IMR-90 (cell line): ENCODE measurements around the gene MAML3. TPM values are rescaled to one million over a fixed set of nuclear protein-coding genes. Genes with fewer than 3 reads are reported as not detected.

Source experiments
- ATAC-seq: fragments of 200-7000 bp; cut with Tn5 transposase; 2 replicates; pipeline ENCODE4 v1.9.1; 2020; ENCODE audit warnings: low read depth, mild to moderate bottlenecking, moderate library complexity
- BruUV-seq: library from RNA; stranded (reverse); fragments of 400-500 nt; replicated peaks from 2 replicates; lab custom pipeline; 2021; lab: Mats Ljungman, UMichigan
- CTCF ChIA-PET: fragments of 300-600 bp; formaldehyde crosslinking; extraction: SDS; loops from one replicate; lab custom pipeline; 2021; ENCODE audit warnings: antibody characterized with exemption; lab: Yijun Ruan, JAX
- POLR2A ChIA-PET: fragments of 300-600 bp; sonication (Branson Sonifier 250); formaldehyde crosslinking; loops from one replicate; lab custom pipeline; 2022; ENCODE audit warnings: antibody characterized with exemption; ENCODE audit not compliant: unreplicated experiment; lab: Charles Lee
- DNase-seq: peaks from one replicate; pipeline ENCODE4 v3.0.0; 2013
- H2AFZ ChIP-seq: replicated peaks from 2 replicates; pipeline ENCODE3; 2013; ENCODE audit warnings: low read length, mild to moderate bottlenecking; ENCODE audit not compliant: poor library complexity
- H2AK5ac ChIP-seq: 2 replicates; pipeline ENCODE4 v1.6.1; 2013; ENCODE audit warnings: low read depth, low read length, inconsistent platforms
- H2AK9ac ChIP-seq: replicated peaks from 2 replicates; pipeline ENCODE3; 2013; ENCODE audit warnings: mild to moderate bottlenecking, low read depth, low read length, moderate library complexity; ENCODE audit not compliant: poor library complexity
- H2BK120ac ChIP-seq: 2 replicates; pipeline ENCODE4 v1.6.1; 2013; ENCODE audit warnings: low read depth, low read length, inconsistent platforms
- H2BK15ac ChIP-seq: 3 replicates; pipeline ENCODE4 v1.6.1; 2013; ENCODE audit warnings: low read depth, low read length, inconsistent platforms
- H2BK20ac ChIP-seq: 2 replicates; pipeline ENCODE4 v1.6.1; 2013; ENCODE audit warnings: low read depth, mild to moderate bottlenecking, inconsistent platforms, low read length, moderate library complexity
- H2BK5ac ChIP-seq: 2 replicates; pipeline ENCODE4 v1.6.1; 2013; ENCODE audit warnings: mild to moderate bottlenecking, low read depth, low read length, inconsistent platforms; ENCODE audit not compliant: poor library complexity, severe bottlenecking
- H3K14ac ChIP-seq: replicated peaks from 2 replicates; pipeline ENCODE4 v1.6.1; 2013; ENCODE audit warnings: low read depth, low read length, inconsistent platforms
- H3K18ac ChIP-seq: 2 replicates; pipeline ENCODE4 v1.6.1; 2013; ENCODE audit warnings: low read depth, low read length, control low read depth
- H3K23ac ChIP-seq: 2 replicates; pipeline ENCODE4 v1.6.1; 2013; ENCODE audit warnings: low read depth, low read length, inconsistent platforms
- H3K27ac ChIP-seq: 2 replicates; pipeline ENCODE4 v1.5.1; 2013; ENCODE audit warnings: mild to moderate bottlenecking, control low read depth, low read length; ENCODE audit not compliant: insufficient read depth
- H3K27me3 ChIP-seq: 2 replicates; pipeline ENCODE4 v1.6.1; 2013; ENCODE audit warnings: low read length; ENCODE audit not compliant: control insufficient read depth, insufficient read depth
- H3K36me3 ChIP-seq: 2 replicates; pipeline ENCODE4 v1.6.1; 2013; ENCODE audit warnings: low read length, mixed read lengths; ENCODE audit not compliant: control insufficient read depth, insufficient read depth
- H3K4ac ChIP-seq: 2 replicates; pipeline ENCODE4 v1.6.1; 2013; ENCODE audit warnings: low read depth, low read length, inconsistent platforms
- H3K4me1 ChIP-seq: 2 replicates; pipeline ENCODE4 v1.6.1; 2013; ENCODE audit warnings: low read length, mixed read lengths; ENCODE audit not compliant: control insufficient read depth, insufficient read depth
- H3K4me2 ChIP-seq: 2 replicates; pipeline ENCODE4 v1.6.1; 2013; ENCODE audit warnings: low read depth, mild to moderate bottlenecking, control low read depth, low read length, moderate library complexity
- H3K4me3 ChIP-seq: 2 replicates; pipeline ENCODE4 v1.5.1; 2013; ENCODE audit warnings: low read depth, mild to moderate bottlenecking, control low read depth, low read length, moderate library complexity; ENCODE audit not compliant: insufficient read depth
- H3K56ac ChIP-seq: 2 replicates; pipeline ENCODE4 v1.6.1; 2013; ENCODE audit warnings: low read length, inconsistent platforms; ENCODE audit not compliant: insufficient read depth; ENCODE audit errors: extremely low read depth
- H3K79me1 ChIP-seq, 2 experiments: 2 replicates each; pipeline ENCODE4 v1.6.1; 2013; ENCODE audit warnings: low read length in 2 of 2, inconsistent platforms in 1 of 2, low read depth in 1 of 2
- H3K9ac ChIP-seq: 2 replicates; pipeline ENCODE4 v1.6.1; 2013; ENCODE audit warnings: low read depth, low read length, control low read depth
- H3K9me1 ChIP-seq: 2 replicates; pipeline ENCODE4 v1.6.1; 2013; ENCODE audit warnings: low read length, inconsistent platforms; ENCODE audit not compliant: insufficient read depth
- H3K9me3 ChIP-seq: 2 replicates; pipeline ENCODE4 v1.6.1; 2013; ENCODE audit warnings: low read length; ENCODE audit not compliant: control insufficient read depth, insufficient read depth
- H4K20me1 ChIP-seq: 2 replicates; pipeline ENCODE4 v1.6.1; 2013; ENCODE audit warnings: low read length, inconsistent platforms; ENCODE audit not compliant: insufficient read depth
- H4K5ac ChIP-seq: 2 replicates; pipeline ENCODE4 v1.6.1; 2013; ENCODE audit warnings: mild to moderate bottlenecking, low read depth, low read length, control low read depth
- H4K8ac ChIP-seq, 2 experiments: 2 replicates each; pipeline ENCODE4 v1.6.1; 2013; ENCODE audit warnings: low read depth in 2 of 2, low read length in 2 of 2, control low read depth in 1 of 2, inconsistent platforms in 1 of 2
- H4K91ac ChIP-seq: 2 replicates; pipeline ENCODE4 v1.6.1; 2013; ENCODE audit warnings: low read depth, low read length, inconsistent platforms; ENCODE audit not compliant: insufficient read depth
- BHLHE40 ChIP-seq: fragments of 150-350 bp; IDR thresholded peaks from 2 replicates; pipeline ENCODE4 v1.6.1; 2016; ENCODE audit warnings: mild to moderate bottlenecking, low read depth, low read length
- CEBPB ChIP-seq: IDR thresholded peaks from 2 replicates; pipeline ENCODE4 v1.6.1; 2012; ENCODE audit warnings: low read depth, low read length, improper control_type of control experiment
- CHD1 ChIP-seq: IDR thresholded peaks from 2 replicates; pipeline ENCODE4 v1.6.1; 2012; ENCODE audit warnings: low read depth, low read length, improper control_type of control experiment
- ELK1 ChIP-seq: fragments of 150-350 bp; IDR thresholded peaks from 2 replicates; pipeline ENCODE4 v1.6.1; 2016; ENCODE audit warnings: low read depth, mild to moderate bottlenecking, low read length, moderate library complexity, borderline replicate concordance
- FOS ChIP-seq: fragments of 150-350 bp; IDR thresholded peaks from 2 replicates; pipeline ENCODE4 v1.6.1; 2016; ENCODE audit warnings: low read depth, low read length
- MAFK ChIP-seq: IDR thresholded peaks from 2 replicates; pipeline ENCODE4 v1.6.1; 2012; ENCODE audit warnings: low read depth, low read length, improper control_type of control experiment
- MAZ ChIP-seq: IDR thresholded peaks from 2 replicates; pipeline ENCODE4 v1.6.1; 2012; ENCODE audit warnings: low read depth, mild to moderate bottlenecking, low read length, improper control_type of control experiment, moderate library complexity, borderline replicate concordance
- MXI1 ChIP-seq: IDR thresholded peaks from 2 replicates; pipeline ENCODE4 v1.6.1; 2012; ENCODE audit warnings: low read depth, mild to moderate bottlenecking, low read length, moderate library complexity, borderline replicate concordance
- NFE2L2 ChIP-seq: fragments of 150-350 bp; IDR thresholded peaks from 2 replicates; pipeline ENCODE4 v1.6.1; 2016; ENCODE audit warnings: low read depth, mild to moderate bottlenecking, low read length
- POLR2A ChIP-seq: IDR thresholded peaks from 2 replicates; pipeline ENCODE4 v1.6.1; 2012; ENCODE audit warnings: mild to moderate bottlenecking, low read depth, low read length
- RAD21 ChIP-seq: IDR thresholded peaks from 2 replicates; pipeline ENCODE4 v1.6.1; 2012; ENCODE audit warnings: low read length, improper control_type of control experiment
- RCOR1 ChIP-seq: IDR thresholded peaks from 2 replicates; pipeline ENCODE4 v1.6.1; 2012; ENCODE audit warnings: mild to moderate bottlenecking, low read length, improper control_type of control experiment; ENCODE audit not compliant: insufficient replicate concordance
- RFX5 ChIP-seq: IDR thresholded peaks from 2 replicates; pipeline ENCODE4 v1.8.0; 2012; ENCODE audit warnings: low read depth, mild to moderate bottlenecking, low read length, moderate library complexity
- SMC3 ChIP-seq: fragments of 150-350 bp; IDR thresholded peaks from 2 replicates; pipeline ENCODE4 v1.6.1; 2016; ENCODE audit warnings: low read depth, mild to moderate bottlenecking, antibody characterized with exemption, low read length, moderate library complexity
- USF2 ChIP-seq: fragments of 150-350 bp; IDR thresholded peaks from 2 replicates; pipeline ENCODE4 v1.6.1; 2017; ENCODE audit warnings: mild to moderate bottlenecking, antibody characterized with exemption, low read length, low read depth
- WGBS, 2 experiments: methylation state at CpG; one replicate each; pipeline versions ENCODE4 v1.1.5 to v1.1.7; 2013; ENCODE audit warnings: missing lambda C conversion rate in 2 of 2; ENCODE audit not compliant: insufficient read length in 1 of 2; ENCODE audit errors: extremely low coverage in 2 of 2; 5-methylcytosine and 5-hydroxymethylcytosine counted together
- dilution Hi-C: fragments of 300-500 bp; cut with HindIII; formaldehyde crosslinking; loops from one replicate; pipeline ENCODE4 v1.14.3; 2018; ENCODE audit warnings: low sequenced_read_pairs; ENCODE audit not compliant: unreplicated experiment
- in situ Hi-C: fragments of 300-500 bp; cut with MboI; formaldehyde crosslinking; loops from 3 replicates; pipeline ENCODE4 v1.14.3; 2019; ENCODE audit warnings: low sequenced_read_pairs, inconsistent platforms, mixed read lengths
- intact Hi-C: fragments of 100-400 bp; cut with micrococcal nuclease; formaldehyde crosslinking; loops from 2 replicates; pipeline ENCODE4 v1.10.0; 2022
- polyA plus RNA-seq, 3 experiments: library from polyadenylated mRNA; depleted of rRNA; stranded (reverse); fragments of >200 nt; gene quantifications; 2 replicates each; pipeline ENCODE4 v1.2.3, GENCODE V29; 2012; ENCODE audit warnings: low replicate concordance in 1 of 3
- total RNA-seq: library from RNA; depleted of rRNA; stranded (reverse); fragments of >200 nt; gene quantifications from 2 replicates; pipeline ENCODE4 v1.2.3, GENCODE V29; 2012

MAML3 gene
- total and polyA plus RNA-seq, 2 of the 4 experiments (the other 2 are of a cell fraction) = 0.90 to 1.7 TPM

- TF ChIP-seq NFE2L2 = no peak
Observed at GRCh38 chr4:139921429-139922184, 232.4 kb downstream of the MAML3 start (continued).

GRCh38 chr4:139920486-139921002, 233.4 kb downstream of the MAML3 start:
- in situ Hi-C loops (no loop called here), dilution Hi-C loops (no loop called here), intact Hi-C loops (no loop called here)
- H3K9ac ChIP-seq = no peak overlapping the region
- H4K20me1 ChIP-seq = no peaks in the 10 kb centered on the region
- peak overlapping the region; percentile 28 for H2BK20ac ChIP-seq
- no peak overlapping the region for H4K8ac ChIP-seq
- H3K4me2 ChIP-seq = no peak overlapping the region
- H2BK120ac ChIP-seq = peak overlapping the region; percentile 68; the same call in 1 of the 2 replicates
- H3K27ac ChIP-seq = no peak overlapping the region
- H3K9me3 ChIP-seq = no peaks in the 10 kb centered on the region
- H2BK15ac ChIP-seq = 0 out of 3 replicates have a peak overlapping the region, but pooled peaks have one; percentile 20
- POLR2A ChIA-PET = no interaction called here
- H3K9me1 ChIP-seq = 0 out of 2 replicates have a peak, but pooled peaks cover 3% of the 10 kb centered on the region
- no peak for DNase-seq
- no peak overlapping the region for H4K91ac ChIP-seq
- H3K23ac ChIP-seq = no peak overlapping the region
- peaks cover 11% of the 10 kb centered on the region for H3K4me1 ChIP-seq
- ATAC-seq = no peak
- WGBS, 2 experiments = no CpG with 5 or more reads among the region's 3 CpGs
- H2BK5ac ChIP-seq = no peak overlapping the region
- peak overlapping the region; percentile 89; the same call in 1 of the 2 replicates for H2AK5ac ChIP-seq
- no TSS peak for BruUV-seq
- no peak overlapping the region for H3K4me3 ChIP-seq
- no peak overlapping the region for H3K56ac ChIP-seq
- no peaks in the 10 kb centered on the region for H3K36me3 ChIP-seq
- CTCF ChIA-PET = no interaction called here
- no peak overlapping the region for H4K5ac ChIP-seq
- H3K27me3 ChIP-seq = no peaks in the 10 kb centered on the region
- no peak overlapping the region for H2AK9ac ChIP-seq
- H3K79me1 ChIP-seq = peaks cover 0 to 4% of the 10 kb centered on the region in 2 experiments; a peak in 1 of 4 replicates
- H2AFZ ChIP-seq = no peak overlapping the region
- peak overlapping the region; percentile 64 for H3K4ac ChIP-seq
- H3K18ac ChIP-seq = no peak overlapping the region; the same call in 1 of the 2 replicates
- H3K14ac ChIP-seq = no peak overlapping the region; the same call in 1 of the 2 replicates
- TF ChIP-seq MAFK (no peak), MXI1 (no peak), RAD21 (no peak), USF2 (no peak), CEBPB (no peak), NFE2L2 (no peak), POLR2A (no peak), SMC3 (no peak), RCOR1 (no peak), ELK1 (no peak), CHD1 (no peak), BHLHE40 (no peak), RFX5 (no peak), MAZ (no peak), FOS (no peak)
